ENCODE results near the gene EML6. TPM values are rescaled to one million over a fixed set of nuclear protein-coding genes. Genes with fewer than 3 reads are reported as not detected.

Gene EML6
- total RNA-seq, 1 experiment from 2014 or later = 1.5 TPM

- Mint-ChIP-seq H3K4me3 (no peak overlapping the region), H3K36me3 (ENCODE audit: insufficient read depth in 1 of 3, low read depth in 3 of 3) (no peaks in the 10 kb centered on the region), H3K27me3 (ENCODE audit: low read depth) (no peaks in the 10 kb centered on the region), H3K4me1 (peaks cover 16 to 21% of the 10 kb centered on the region in 2 experiments), H3K9me3 (no peaks in the 10 kb centered on the region), H3K27ac (no peak overlapping the region)
- H2BK20ac ChIP-seq (ENCODE audit: low read depth, low read length, poor library complexity, severe bottlenecking) = no peak overlapping the region
- no peak for DNase-seq
- no peak overlapping the region for H4K91ac ChIP-seq (ENCODE audit: insufficient read length, low read depth, low read length)
- H3K4ac ChIP-seq (ENCODE audit: low read depth, low read length) = no peak overlapping the region
- H3K23me2 ChIP-seq (ENCODE audit: insufficient read length, low read depth, low read length, poor library complexity, severe bottlenecking) = no peaks in the 10 kb centered on the region
- H3K23ac ChIP-seq (ENCODE audit: insufficient read length, low read depth, low read length) = no peak overlapping the region
- H3K18ac ChIP-seq (ENCODE audit: insufficient read length, low read depth, low read length) = no peak overlapping the region
- H3K4me2 ChIP-seq (ENCODE audit: insufficient read depth, insufficient read length, low read length) = no peak overlapping the region
- no peaks in the 10 kb centered on the region for H3K79me2 ChIP-seq (ENCODE audit: insufficient read depth, low read length)
- no peak overlapping the region for H3K27ac ChIP-seq (ENCODE audit: insufficient read length, low read depth, low read length)
- no peak for TF ChIP-seq CTCF (conservative IDR thresholded peaks at IDR 0.05)
- no peaks in the 10 kb centered on the region for H3K9me3 ChIP-seq (ENCODE audit: control insufficient read depth, low read depth, low read length)
- H4K5ac ChIP-seq (ENCODE audit: insufficient read length, low read depth, low read length) = no peak overlapping the region
- no peak overlapping the region for H3K9ac ChIP-seq (ENCODE audit: extremely low read depth, insufficient read length, low read length)
- H2BK120ac ChIP-seq (ENCODE audit: low read depth, low read length, poor library complexity, severe bottlenecking) = no peak overlapping the region
- no peaks in the 10 kb centered on the region for H3K4me1 ChIP-seq (ENCODE audit: insufficient read depth, low read length)
- H2AK5ac ChIP-seq (ENCODE audit: insufficient read length, low read length) = no peak overlapping the region
- H2BK12ac ChIP-seq (ENCODE audit: insufficient read length, low read depth, low read length) = no peak overlapping the region
- no peak overlapping the region for H3K14ac ChIP-seq (ENCODE audit: insufficient read depth, low read length)
- no peak overlapping the region for H3T11ph ChIP-seq (ENCODE audit: low read length)
- no CpG with 5 or more reads among the region's 2 CpGs for WGBS (ENCODE audit: extremely low coverage, insufficient read length, low lambda C conversion rate)
- H3K56ac ChIP-seq (ENCODE audit: insufficient read length, low read depth, low read length) = no peak overlapping the region
- no peaks in the 10 kb centered on the region for H4K20me1 ChIP-seq (ENCODE audit: control insufficient read depth, insufficient read depth, insufficient read length)
- no peak overlapping the region for H4K8ac ChIP-seq (replicated peaks; ENCODE audit: insufficient read length, low read depth, low read length)
- no peak overlapping the region for H2AFZ ChIP-seq (ENCODE audit: low read length)
- no peak overlapping the region for H2BK5ac ChIP-seq (ENCODE audit: insufficient read length, low read length)
- no peaks in the 10 kb centered on the region for H3K79me1 ChIP-seq (ENCODE audit: insufficient read depth, low read depth, low read length, poor library complexity, severe bottlenecking)
- no peaks in the 10 kb centered on the region for H3K27me3 ChIP-seq (ENCODE audit: insufficient read depth, low read length)
- H2BK15ac ChIP-seq (ENCODE audit: low read depth, low read length) = no peak overlapping the region
Measured at GRCh38 chr2:54806975-54807374, 83.5 kb downstream of the EML6 start.
